ENCODE measurements around the gene CD99. TPM values are rescaled to one million over a fixed set of nuclear protein-coding genes. Genes with fewer than 3 reads are reported as not detected.
A peak's percentile ranks its signal among the peaks of the same experiment; 100 is the strongest.

CD99 gene
- total and polyA plus RNA-seq, 11 donors: 216 to 477 (median 276) TPM

- TF ChIP-seq CTCF (IDR thresholded peaks at IDR 0.05) (no peak), POLR2A (IDR thresholded peaks at IDR 0.05) (no peak)
- intact Hi-C loops (cut with DNase I): loop anchor here in 1 of 10 donors (10.0 kb wide), 1 partner anchor 79 kb away; no protein-coding TSS in a partner anchor
- DNase-seq: no peak
- WGBS, 4 donors: 61 to 73% (median 67%) methylated on average over 7 of the region's 7 CpGs
- no peaks in the 10 kb centered on the region for H3K36me3 ChIP-seq
- peak overlapping the region in 3 of 12 donors; percentile 43 to 62 (median 61) for H3K27ac ChIP-seq
- no peak for ATAC-seq
- no peaks in the 10 kb centered on the region for H3K9me3 ChIP-seq
- H3K4me3 ChIP-seq: no peak overlapping the region
- H3K4me1 ChIP-seq: peaks cover 0 to 18% (median 0%) of the 10 kb centered on the region in 12 donors
- H3K27me3 ChIP-seq: no peaks in the 10 kb centered on the region
Observed at GRCh38 chrX:2665387-2666304, 25.4 kb upstream of the CD99 start.

GRCh38 chrX:2666491-2666890, 24.6 kb upstream of the CD99 start:
- H3K4me3 ChIP-seq: no peak overlapping the region
- intact Hi-C loops (cut with DNase I): loop anchor here in 1 of 10 donors (10.0 kb wide), 1 partner anchor 78 kb away; no protein-coding TSS in a partner anchor
- no peaks in the 10 kb centered on the region for H3K9me3 ChIP-seq
- no peak for ATAC-seq
- WGBS, 4 donors: 83 to 94% (median 91%) methylated on average over 2 of the region's 2 CpGs
- no peaks in the 10 kb centered on the region for H3K27me3 ChIP-seq
- no peak for DNase-seq
- TF ChIP-seq POLR2A (IDR thresholded peaks at IDR 0.05) (no peak), CTCF (IDR thresholded peaks at IDR 0.05) (no peak)
- H3K27ac ChIP-seq: no peak overlapping the region
- H3K36me3 ChIP-seq: no peaks in the 10 kb centered on the region
- peaks cover 0 to 18% (median 0%) of the 10 kb centered on the region in 12 donors for H3K4me1 ChIP-seq

- WGBS, 4 donors: 63 to 87% (median 75%) methylated on average over 4 of the region's 4 CpGs
- intact Hi-C loops (cut with DNase I): no loop called here
- no peak overlapping the region for H3K4me3 ChIP-seq
- no peak for TF ChIP-seq POLR2A (IDR thresholded peaks at IDR 0.05)
- no peaks in the 10 kb centered on the region for H3K4me1 ChIP-seq
- H3K9me3 ChIP-seq: no peaks in the 10 kb centered on the region
- DNase-seq (no peak), ATAC-seq (no peak)
- no peak overlapping the region for H3K27ac ChIP-seq
- no peaks in the 10 kb centered on the region for H3K27me3 ChIP-seq
- H3K36me3 ChIP-seq: no peaks in the 10 kb centered on the region
Observed at GRCh38 chrX:2670978-2671377, 20.1 kb upstream of the CD99 start.

GRCh38 chrX:2672084-2672483, 19.0 kb upstream of the CD99 start:
- Histone ChIP-seq H3K27me3 (no peaks in the 10 kb centered on the region), H3K36me3 (no peaks in the 10 kb centered on the region), H3K27ac (no peak overlapping the region), H3K4me1 (peaks cover 0 to 3% (median under 1%) of the 10 kb centered on the region in 12 donors), H3K9me3 (no peaks in the 10 kb centered on the region), H3K4me3 (no peak overlapping the region)
- ATAC-seq: no peak
- DNase-seq: no peak
- TF ChIP-seq POLR2A (IDR thresholded peaks at IDR 0.05) (no peak), CTCF (IDR thresholded peaks at IDR 0.05) (no peak)
- intact Hi-C loops (cut with DNase I): no loop called here
- 92 to 96% (median 94%) methylated on average over 6 of the region's 6 CpGs for WGBS, 4 donors
